Inflammatory macrophage (primary cell): ENCODE results near the gene ING4.
A peak's percentile ranks its signal among the peaks of the same experiment; 100 is the strongest.

Experiments
- DNase-seq, 2 donors: peaks; one replicate each; pipeline ENCODE4 v3.0.0-alpha.2; 2020 to 2022

ING4 gene

DNA sequence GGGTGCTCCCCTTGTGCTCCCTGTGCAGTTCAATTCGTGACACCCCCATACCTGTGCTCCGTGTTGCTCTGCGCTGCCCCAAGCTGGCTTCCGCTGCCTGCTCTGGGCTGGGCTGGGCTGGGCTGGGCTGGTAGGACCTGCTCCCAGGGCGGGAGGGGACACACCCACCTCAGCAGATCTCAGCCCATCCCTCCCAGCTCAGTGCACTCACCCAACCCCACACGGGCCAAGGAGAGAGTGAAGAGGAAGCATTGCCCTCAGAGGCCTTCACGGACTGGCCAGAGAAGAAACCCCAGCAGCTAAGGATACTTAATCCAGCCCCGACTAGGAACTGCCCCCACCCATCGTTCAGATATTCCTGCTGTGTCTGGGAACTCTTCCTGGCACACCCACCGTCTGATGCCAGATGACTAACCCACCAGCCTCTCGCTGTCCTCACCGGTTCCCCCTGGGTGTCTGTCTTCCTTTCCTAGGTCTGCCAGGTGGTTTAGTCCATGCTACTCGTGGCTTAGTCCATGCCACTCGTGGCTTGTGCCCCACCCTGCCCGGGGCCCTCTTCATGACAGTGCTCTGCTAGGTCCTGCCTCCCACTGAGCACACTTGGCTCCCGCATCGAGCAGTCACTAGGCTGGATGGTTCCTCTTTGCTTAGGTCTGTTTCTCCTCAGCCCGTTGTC, 26.9 kb downstream of the ING4 start, which contains the start of gene LPAR5:
TSS of gene LPAR5 (minus strand) at position 104 of the 676 bp plus-strand sequence. CDS start 14,711 bp downstream, outside the sequence.
- peak; percentile 67 to 77 for DNase-seq

DNA sequence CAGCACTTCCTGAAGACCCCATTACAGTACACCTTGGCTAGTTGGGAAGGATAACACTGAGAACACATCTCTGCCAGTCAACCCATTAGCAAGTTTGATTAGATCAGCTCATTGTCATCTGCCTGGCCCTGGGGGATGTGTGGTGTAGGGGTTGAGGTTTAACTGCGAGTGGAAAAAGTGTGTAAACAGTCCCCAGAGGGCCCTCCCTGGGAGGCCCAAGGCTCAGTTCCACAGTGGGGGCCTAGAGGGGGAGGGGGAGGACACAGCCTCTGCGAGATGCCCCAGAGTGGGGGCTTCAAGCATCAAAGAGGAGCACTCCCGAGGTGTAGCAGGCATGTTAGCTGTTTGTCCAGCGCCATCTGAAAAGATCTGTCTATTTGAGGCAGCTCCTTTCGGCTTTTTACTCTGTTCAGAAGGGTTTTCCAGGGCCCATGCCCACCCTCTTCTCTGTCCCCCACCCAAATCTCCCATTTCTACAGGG, 27.5 kb downstream of the ING4 start:
- no peak for DNase-seq

GRCh38 chr12:6632026-6632983, 30.6 kb downstream of the ING4 start:
- peak; percentile 53 to 66 for DNase-seq

DNA sequence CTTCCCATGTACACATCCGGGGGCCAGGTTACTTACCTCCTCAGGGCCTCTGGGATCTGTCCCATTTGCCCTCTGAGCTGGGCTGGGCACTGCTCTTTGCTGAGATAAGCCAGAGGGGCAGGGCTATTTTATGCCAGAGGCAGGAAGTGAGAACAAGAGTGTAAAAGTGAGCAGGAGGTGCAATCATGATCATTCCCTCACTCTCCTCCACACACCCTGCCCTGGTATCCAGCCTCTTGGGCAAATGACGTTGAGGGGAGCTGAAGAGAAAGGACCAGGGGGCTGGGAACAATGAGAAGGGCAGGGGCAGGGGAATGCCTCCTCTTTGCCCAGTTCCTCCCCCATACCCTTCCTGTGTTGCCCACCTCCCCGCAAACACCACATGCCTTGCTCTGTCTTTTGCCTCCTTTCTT, 31.4 kb downstream of the ING4 start:
- no peak for DNase-seq

GRCh38 chr12:6630736-6631135, 32.2 kb downstream of the ING4 start:
- no peak for DNase-seq

DNA sequence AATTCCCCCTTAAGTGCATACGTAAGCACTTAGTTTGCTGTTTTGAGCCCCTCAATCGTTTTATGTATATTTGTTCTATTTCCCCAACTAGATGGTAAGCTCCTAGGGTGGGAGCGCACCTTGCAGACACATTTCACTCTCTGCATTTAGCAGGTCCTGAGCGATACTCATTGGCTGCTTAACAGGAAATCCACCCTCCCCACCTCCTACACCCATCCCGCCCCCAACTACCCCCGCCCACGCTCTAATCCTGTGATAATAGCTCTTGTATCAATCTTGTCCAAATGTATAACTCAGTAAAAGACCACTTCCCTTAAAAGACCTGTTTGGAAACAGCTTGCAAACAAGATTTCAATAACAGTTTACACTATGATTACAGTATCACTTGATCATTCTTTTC, 35.3 kb downstream of the ING4 start:
- DNase-seq = peak in 1 of 2 donors; percentile 40

DNA sequence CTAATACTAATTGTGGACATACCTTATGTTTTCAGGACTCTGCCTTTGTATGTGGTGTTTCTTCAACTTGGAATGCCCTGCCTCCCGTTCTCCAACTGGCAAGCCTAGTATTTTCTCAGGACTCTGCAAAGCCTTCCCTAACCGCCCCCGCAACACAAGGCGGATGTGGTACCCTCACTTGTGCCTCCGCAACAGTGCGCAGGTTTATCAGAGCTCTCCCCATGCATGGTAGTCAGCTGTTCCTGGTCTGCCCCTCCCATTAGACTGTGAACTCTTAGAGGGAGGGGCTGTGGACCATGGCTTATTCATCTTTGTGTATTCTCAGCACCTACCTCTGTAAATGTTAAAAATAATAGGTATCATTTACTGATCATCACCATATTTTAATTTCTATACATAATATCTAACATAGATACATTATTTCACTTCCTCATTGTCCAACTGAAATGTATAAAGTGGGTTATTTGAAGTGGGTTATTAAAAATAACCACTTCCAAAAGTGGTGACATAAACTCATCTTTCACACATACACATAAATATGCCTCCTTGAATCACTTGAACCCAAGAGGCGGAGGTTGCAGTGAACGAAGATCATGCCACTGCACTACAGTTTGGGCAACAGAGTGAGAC, 36.1 kb downstream of the ING4 start:
- DNase-seq = no peak

- DNase-seq = no peak
Observed at GRCh38 chr12:6620885-6621274, 42.0 kb downstream of the ING4 start.

GRCh38 chr12:6620137-6620884, 42.6 kb downstream of the ING4 start:
- peak; percentile 80 to 82 for DNase-seq

DNA sequence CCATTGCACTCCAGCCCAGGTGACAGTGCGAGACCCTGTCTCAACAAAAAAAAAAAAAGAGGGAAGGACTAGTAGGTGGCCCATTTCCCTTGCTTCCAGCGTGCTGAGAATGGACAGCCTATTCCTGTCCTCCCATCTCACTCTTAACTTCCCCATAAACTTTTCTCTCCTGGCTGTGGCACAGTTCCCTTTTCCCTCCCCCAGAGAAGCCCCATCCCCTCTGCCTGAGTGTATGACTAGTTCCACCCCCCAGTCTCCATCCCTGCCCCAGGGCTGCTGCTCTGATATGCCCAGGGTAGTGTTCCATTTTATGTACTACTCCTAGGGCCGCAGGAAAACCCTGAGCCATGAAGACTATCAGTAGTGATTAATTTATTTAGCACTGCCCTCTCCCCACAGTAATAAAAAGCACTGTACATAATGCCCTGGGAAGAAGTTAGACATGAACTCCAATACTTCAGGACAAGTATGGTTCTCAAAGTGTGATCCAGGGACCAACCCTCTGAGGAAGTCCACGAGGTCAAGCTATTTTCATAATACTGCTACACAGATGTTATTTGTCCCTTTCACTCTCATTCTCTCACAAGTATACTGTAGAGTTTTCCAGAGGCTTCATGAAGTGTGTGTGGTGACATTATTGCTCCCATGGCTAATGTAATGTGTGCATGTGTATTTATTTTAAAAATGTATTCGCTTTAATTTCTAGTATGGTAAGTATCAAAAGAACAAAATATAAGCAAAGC, 44.3 kb downstream of the ING4 start:
- DNase-seq = peak in 1 of 2 donors; percentile 31

DNA sequence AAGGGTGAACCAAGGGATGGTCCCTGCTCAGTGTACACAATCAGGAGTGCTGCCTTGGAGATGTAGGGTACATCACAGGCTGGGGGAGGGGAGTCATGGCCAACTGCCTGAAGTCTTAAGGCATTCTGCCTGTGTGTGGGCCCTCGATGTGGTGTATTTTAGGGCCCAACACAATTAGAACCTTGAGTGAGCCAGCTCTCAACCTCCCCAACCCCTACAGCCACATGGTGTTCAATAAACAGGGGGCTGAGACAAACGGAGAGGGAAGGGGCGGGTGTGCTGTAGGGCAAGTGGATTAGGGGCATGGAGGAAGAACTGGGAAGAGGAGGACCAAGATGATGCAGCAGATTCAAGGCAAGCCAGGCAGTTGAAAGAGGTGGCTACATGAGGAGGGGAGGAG, 47.1 kb downstream of the ING4 start:
- DNase-seq = no peak

DNA sequence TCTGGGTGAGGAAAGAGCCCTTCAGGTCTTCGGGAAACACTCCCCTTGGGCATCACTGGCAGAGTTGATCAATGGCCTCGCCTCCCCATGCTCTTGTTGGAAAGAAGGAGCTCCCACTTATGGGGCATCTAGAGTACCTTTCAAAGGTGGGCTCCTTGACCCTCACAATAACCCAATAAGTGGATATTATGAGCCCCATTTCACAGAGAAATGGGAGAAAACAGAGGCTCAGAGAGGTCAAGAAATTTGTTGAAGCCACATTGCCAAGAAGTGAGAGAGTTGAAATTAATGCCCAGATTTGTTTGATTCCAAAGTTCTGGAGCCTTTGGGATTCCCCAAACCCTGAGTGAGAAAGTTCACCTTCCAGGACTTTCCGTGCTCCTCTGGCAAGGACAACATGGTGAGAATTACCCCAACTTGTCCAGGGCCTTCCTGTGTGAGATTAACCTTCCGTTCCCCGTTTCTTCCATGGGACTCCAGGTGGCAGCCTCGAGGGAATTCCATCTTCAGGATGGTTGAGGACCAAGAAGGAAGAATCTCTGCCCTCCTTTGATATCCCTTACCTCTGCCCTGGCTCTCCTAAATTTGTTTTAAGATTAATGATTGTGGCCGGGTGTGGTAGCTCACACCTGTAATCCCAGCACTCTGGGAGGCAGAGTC, 48.3 kb downstream of the ING4 start:
- no peak for DNase-seq

- peak; percentile 88 to 92 for DNase-seq
Observed at GRCh38 chr12:6613776-6614512, 49.0 kb downstream of the ING4 start.

GRCh38 chr12:6613015-6613775, 49.7 kb downstream of the ING4 start:
- peak; percentile 52 to 70 for DNase-seq

DNA sequence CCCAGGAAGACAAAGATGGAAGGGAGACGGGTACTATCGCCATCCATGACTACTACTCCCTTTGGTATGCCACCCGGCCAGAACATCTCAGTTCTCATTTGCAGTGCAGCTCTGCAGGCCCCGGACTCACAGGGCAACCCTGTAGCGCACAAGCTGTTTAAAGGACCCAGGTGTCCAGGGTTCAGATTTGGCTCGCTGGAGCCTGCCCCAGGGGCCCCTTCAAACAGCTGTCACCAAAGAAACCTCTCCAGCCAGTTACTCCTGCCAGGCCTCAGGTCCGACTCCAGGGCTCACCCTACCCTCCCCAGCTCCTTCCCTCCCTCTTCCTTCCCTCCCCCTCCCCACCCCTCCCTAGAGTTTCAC, 50.3 kb downstream of the ING4 start:
- no peak for DNase-seq

- DNase-seq = no peak
Observed at GRCh38 chr12:6612247-6612646, 50.7 kb downstream of the ING4 start.

DNA sequence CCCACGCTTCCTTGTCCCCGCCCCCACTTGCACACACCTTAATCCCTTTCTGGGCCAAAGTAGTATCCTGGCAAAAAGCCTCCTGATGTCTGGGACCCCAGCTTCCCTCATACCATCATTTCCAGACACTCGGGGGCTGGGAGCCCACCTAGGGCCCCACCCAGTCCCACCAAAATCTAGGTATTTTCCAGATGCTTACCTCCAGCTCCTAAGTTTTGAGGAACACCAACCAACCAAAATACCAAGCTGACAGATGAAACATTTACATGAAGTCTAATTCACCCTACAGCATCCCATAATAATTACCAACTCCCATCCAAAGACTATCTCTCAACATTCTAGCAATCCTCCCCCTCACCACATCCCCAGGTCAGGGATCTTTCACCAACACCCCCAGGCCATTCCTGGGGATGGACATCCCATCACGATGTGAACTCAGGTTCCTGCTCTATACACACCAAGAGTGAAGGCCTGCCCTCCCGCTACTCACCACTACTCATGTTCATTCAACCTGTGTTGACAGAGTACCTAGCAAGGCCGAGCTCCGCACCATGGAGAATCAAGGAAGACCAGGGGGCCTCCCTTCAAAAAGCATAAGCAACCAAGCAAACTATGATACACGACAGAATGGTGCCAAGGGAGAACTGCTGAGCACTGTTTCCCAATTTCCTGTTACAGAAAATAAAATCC, 54.2 kb downstream of the ING4 start:
- DNase-seq = peak in 1 of 2 donors; percentile 32

- DNase-seq = peak in 1 of 2 donors; percentile 72
Observed at GRCh38 chr12:6607751-6608591, 54.9 kb downstream of the ING4 start.
